ENCODE measurements around the gene DHRSX. TPM values are rescaled to one million over a fixed set of nuclear protein-coding genes. Genes with fewer than 3 reads are reported as not detected.

The DHRSX gene
- total and polyA plus RNA-seq, 2 donors from 2014 or later, result 26.4 to 30.0 TPM

GRCh38 chrX:2502668-2503519 lies 2.1 kb upstream of the DHRSX start:
- FAIRE-seq, result no peak

GRCh38 chrX:2502120-2502667 lies 1.4 kb upstream of the DHRSX start:
- H3K4me1 ChIP-seq (ENCODE audit: control insufficient read depth in 2 of 3, insufficient read depth in 2 of 3, low read depth in 1 of 3, low read length in 3 of 3), result peaks cover 0 to 9% (median 0%) of the 10 kb centered on the region in 3 donors
- FAIRE-seq, result no peak
- H3K9ac ChIP-seq (ENCODE audit: low read length in 3 of 3), result no peak overlapping the region
- no peaks in the 10 kb centered on the region for H3K27me3 ChIP-seq (ENCODE audit: control insufficient read depth, insufficient read depth, low read length)
- no peaks in the 10 kb centered on the region for H3K36me3 ChIP-seq (ENCODE audit: control insufficient read depth in 2 of 3, insufficient read depth in 3 of 3, low read length in 3 of 3)
- no peaks in the 10 kb centered on the region for H3K9me3 ChIP-seq (ENCODE audit: control insufficient read depth in 2 of 3, insufficient read depth in 1 of 3, low read length in 3 of 3)
- DNase-seq, result peak in 1 of 5 donors; percentile 58
- no peak for TF ChIP-seq CTCF (IDR thresholded peaks at IDR 0.05; ENCODE audit: borderline replicate concordance, extremely low read depth, insufficient read depth)
- no peak overlapping the region for H3K4me3 ChIP-seq (ENCODE audit: low read length in 3 of 3)
- intact Hi-C loops (cut with DNase I), result no loop called here
- no peak overlapping the region for H3K27ac ChIP-seq (ENCODE audit: low read depth in 2 of 2, low read length in 2 of 2)

More at GRCh38 chrX:2502668-2503519, 2.1 kb upstream of the DHRSX start:
- no peak for TF ChIP-seq CTCF (IDR thresholded peaks at IDR 0.05; ENCODE audit: borderline replicate concordance, extremely low read depth, insufficient read depth)
- peak in 4 of 5 donors; percentile 28 to 55 (median 52) for DNase-seq
- peaks cover 0 to 9% (median 0%) of the 10 kb centered on the region in 3 donors for H3K4me1 ChIP-seq (ENCODE audit: control insufficient read depth in 2 of 3, insufficient read depth in 2 of 3, low read depth in 1 of 3, low read length in 3 of 3)
- no peak overlapping the region for H3K4me3 ChIP-seq (ENCODE audit: low read length in 3 of 3)
- H3K9me3 ChIP-seq (ENCODE audit: control insufficient read depth in 2 of 3, insufficient read depth in 1 of 3, low read length in 3 of 3), result no peaks in the 10 kb centered on the region
- intact Hi-C loops (cut with DNase I), result no loop called here
- no peaks in the 10 kb centered on the region for H3K36me3 ChIP-seq (ENCODE audit: control insufficient read depth in 2 of 3, insufficient read depth in 3 of 3, low read length in 3 of 3)
- no peak overlapping the region for H3K9ac ChIP-seq (ENCODE audit: low read length in 3 of 3)
- no peaks in the 10 kb centered on the region for H3K27me3 ChIP-seq (ENCODE audit: control insufficient read depth, insufficient read depth, low read length)
- no peak overlapping the region for H3K27ac ChIP-seq (ENCODE audit: low read depth in 2 of 2, low read length in 2 of 2)

- Histone ChIP-seq H3K4me1 (ENCODE audit: control insufficient read depth in 2 of 3, insufficient read depth in 2 of 3, low read depth in 1 of 3, low read length in 3 of 3) (peaks cover 0 to 9% (median 0%) of the 10 kb centered on the region in 3 donors), H3K9ac (ENCODE audit: low read length in 3 of 3) (no peak overlapping the region), H3K27ac (ENCODE audit: low read depth in 2 of 2, low read length in 2 of 2) (no peak overlapping the region), H3K4me3 (ENCODE audit: low read length in 3 of 3) (no peak overlapping the region), H3K36me3 (ENCODE audit: control insufficient read depth in 2 of 3, insufficient read depth in 3 of 3, low read length in 3 of 3) (no peaks in the 10 kb centered on the region), H3K9me3 (ENCODE audit: control insufficient read depth in 2 of 3, insufficient read depth in 1 of 3, low read length in 3 of 3) (no peaks in the 10 kb centered on the region), H3K27me3 (ENCODE audit: control insufficient read depth, insufficient read depth, low read length) (no peaks in the 10 kb centered on the region)
- intact Hi-C loops (cut with DNase I), result no loop called here
- DNase-seq (peak in 1 of 5 donors; percentile 80), FAIRE-seq (no peak)
- no peak for TF ChIP-seq CTCF (IDR thresholded peaks at IDR 0.05; ENCODE audit: borderline replicate concordance, extremely low read depth, insufficient read depth)
Measured at GRCh38 chrX:2501559-2502102, 855 bp upstream of the DHRSX start.
